HepG2 (cell line): ENCODE data around the gene RAD21L1. TPM values are rescaled to one million over a fixed set of nuclear protein-coding genes. Genes with fewer than 3 reads are reported as not detected.

Experiments
- ATAC-seq: fragments of 200-7000 bp; cut with Tn5 transposase; 3 replicates; pipeline ENCODE4 v1.9.1; 2020; ENCODE audit warnings: mild to moderate bottlenecking, moderate library complexity
- BruUV-seq: library from RNA; stranded (reverse); fragments of 400-500 nt; replicated peaks from 2 replicates; lab custom pipeline; 2021; lab: Mats Ljungman, UMichigan
- CTCF ChIA-PET: fragments of 300-600 bp; formaldehyde crosslinking; extraction: SDS; loops from one replicate; lab custom pipeline; 2021; ENCODE audit warnings: low total read pairs, inconsistent platforms, low intra/inter-chr PET ratio; lab: Yijun Ruan, JAX
- POLR2A ChIA-PET: fragments of 350-600 bp; sonication (Branson Sonifier 250); formaldehyde crosslinking; loops from one replicate; lab custom pipeline; 2020; ENCODE audit warnings: antibody characterized with exemption, inconsistent platforms; lab: Yijun Ruan, JAX
- DNase-seq: peaks from one replicate; pipeline ENCODE4 v3.0.0-alpha.2; 2015; ENCODE audit warnings: low spot score
- FAIRE-seq: peaks from 3 replicates; lab custom pipeline; 2011; peaks lifted over from hg19 to GRCh38; lab: Jason Lieb, UNC
- H2AFZ ChIP-seq: one replicate; pipeline ENCODE4 v1.6.1; 2011; ENCODE audit warnings: low read length, inconsistent platforms
- H3K27ac ChIP-seq: fragments of 300-600 bp; 3 replicates; pipeline ENCODE4 v1.8.0; 2011; ENCODE audit warnings: mixed run types, mild to moderate bottlenecking, mixed read lengths, low read length, inconsistent platforms; ENCODE audit not compliant: insufficient read depth; ENCODE audit errors: extremely low read length
- H3K27me3 ChIP-seq, 2 experiments: fragments of 200-600 bp in 1 of 2; 2 replicates in 1 of 2; 3 replicates in 1 of 2; pipeline versions ENCODE4 v1.6.0 to v1.8.0; 2011; ENCODE audit warnings: low read length in 2 of 2, mild to moderate bottlenecking in 2 of 2, moderate library complexity in 2 of 2, inconsistent platforms in 1 of 2; ENCODE audit not compliant: insufficient read depth in 2 of 2, control insufficient read depth in 1 of 2
- H3K36me3 ChIP-seq, 2 experiments: fragments of 200-600 bp in 1 of 2; replicated peaks in 1 of 2; 2 replicates in 1 of 2; 3 replicates in 1 of 2; pipeline versions ENCODE4 v1.5.1 to v1.8.0; 2011; ENCODE audit warnings: low read length in 2 of 2, inconsistent platforms in 1 of 2; ENCODE audit not compliant: insufficient read depth in 2 of 2, control insufficient read depth in 1 of 2
- H3K4me1 ChIP-seq: 2 replicates; pipeline ENCODE4 v1.5.1; 2012; ENCODE audit warnings: low read length, inconsistent platforms; ENCODE audit not compliant: insufficient read depth
- H3K4me2 ChIP-seq: 2 replicates; pipeline ENCODE4 v1.6.0; 2011; ENCODE audit warnings: low read depth, low read length, inconsistent platforms
- H3K4me3 ChIP-seq, 3 experiments: fragments of 200-600 bp in 1 of 3; sonication (generic), shearing (Covaris generic) in 1 of 3; replicated peaks in 1 of 3; 2 replicates each; pipeline ENCODE4 v1.5.1; 2011 to 2016; ENCODE audit warnings: low read length in 3 of 3, inconsistent platforms in 2 of 3, low read depth in 2 of 3, mild to moderate bottlenecking in 2 of 3, control low read depth in 1 of 3, mixed read lengths in 1 of 3; ENCODE audit not compliant: insufficient read depth in 1 of 3
- H3K79me2 ChIP-seq: one replicate; pipeline ENCODE4 v1.6.1; 2011; ENCODE audit warnings: low read length, inconsistent platforms; ENCODE audit not compliant: insufficient read depth
- H3K9ac ChIP-seq: 2 replicates; pipeline ENCODE4 v1.6.0; 2011; ENCODE audit warnings: mild to moderate bottlenecking, low read depth, low read length, inconsistent platforms; ENCODE audit not compliant: insufficient read depth
- H3K9me3 ChIP-seq: 2 replicates; pipeline ENCODE4 v1.5.1; 2012; ENCODE audit warnings: mild to moderate bottlenecking, low read length
- H4K20me1 ChIP-seq: 2 replicates; pipeline ENCODE4 v1.6.0; 2011; ENCODE audit warnings: inconsistent platforms, mild to moderate bottlenecking, low read length, moderate library complexity; ENCODE audit not compliant: insufficient read depth
- BORCS8-MEF2B ChIP-seq: sonication (generic); formaldehyde crosslinking; IDR thresholded peaks from 2 replicates; pipeline ENCODE4 v1.8.0; 2022; ENCODE audit warnings: mild to moderate bottlenecking, missing genetic modification reagents
- EP300 ChIP-seq, 3 experiments: sonication (generic) in 1 of 3; formaldehyde crosslinking in 1 of 3; IDR thresholded peaks; 2 replicates each; pipeline versions ENCODE4 v1.5.1 to v1.6.1; 2011 to 2020; ENCODE audit warnings: low read depth in 2 of 3, low read length in 2 of 3, borderline replicate concordance in 1 of 3, improper control_type of control experiment in 1 of 3, mild to moderate bottlenecking in 1 of 3, missing genetic modification reagents in 1 of 3, moderate library complexity in 1 of 3
- EZH2 ChIP-seq: conservative IDR thresholded peaks from 2 replicates; pipeline ENCODE4 v1.6.1; 2012; ENCODE audit warnings: mild to moderate bottlenecking, low read depth, low read length, moderate library complexity
- GABPA ChIP-seq, 2 experiments: IDR thresholded peaks; 2 replicates each; pipeline ENCODE4 v1.6.1; 2011 to 2016; ENCODE audit warnings: low read depth in 2 of 2, low read length in 1 of 2, missing biosample characterization in 1 of 2, missing genetic modification characterization in 1 of 2
- HNF4G ChIP-seq, 2 experiments: sonication (generic) in 1 of 2; formaldehyde crosslinking in 1 of 2; IDR thresholded peaks; 2 replicates each; pipeline versions ENCODE4 v1.4.0 to v1.6.1; 2011 to 2020; ENCODE audit warnings: borderline replicate concordance in 2 of 2, low read depth in 2 of 2, mild to moderate bottlenecking in 2 of 2, low read length in 1 of 2, missing genetic modification reagents in 1 of 2, moderate library complexity in 1 of 2
- JDP2 ChIP-seq: sonication (generic); formaldehyde crosslinking; IDR thresholded peaks from 2 replicates; pipeline ENCODE4 v1.8.1; 2022; ENCODE audit warnings: missing genetic modification reagents, borderline replicate concordance
- NFATC3 ChIP-seq: sonication (generic); formaldehyde crosslinking; IDR thresholded peaks from 2 replicates; pipeline ENCODE4 v1.5.1; 2020; ENCODE audit warnings: mild to moderate bottlenecking, missing genetic modification reagents
- PHF20 ChIP-seq: sonication (generic); formaldehyde crosslinking; IDR thresholded peaks from 2 replicates; pipeline ENCODE4 v1.5.0; 2020; ENCODE audit warnings: mild to moderate bottlenecking, missing genetic modification reagents
- RNF2 ChIP-seq: fragments of 450-650 bp; conservative IDR thresholded peaks from 2 replicates; pipeline ENCODE4 v1.6.1; 2016; ENCODE audit warnings: low read depth
- TARDBP ChIP-seq: sonication (generic); formaldehyde crosslinking; IDR thresholded peaks from 2 replicates; pipeline ENCODE4 v1.8.0; 2022; ENCODE audit warnings: mild to moderate bottlenecking, missing genetic modification reagents
- ZBTB37 ChIP-seq: sonication (generic); formaldehyde crosslinking; IDR thresholded peaks from 2 replicates; pipeline ENCODE4 v1.4.0; 2020; ENCODE audit warnings: mild to moderate bottlenecking, missing genetic modification reagents
- ZEB1 ChIP-seq: IDR thresholded peaks from 2 replicates; pipeline ENCODE4 v1.6.1; 2012; ENCODE audit warnings: mild to moderate bottlenecking, low read depth, inconsistent platforms; ENCODE audit not compliant: insufficient replicate concordance
- ZMYM2 ChIP-seq: sonication (generic); formaldehyde crosslinking; IDR thresholded peaks from 2 replicates; pipeline ENCODE4 v1.8.0; 2022; ENCODE audit warnings: mild to moderate bottlenecking, missing genetic modification reagents
- ZNF33A ChIP-seq: sonication (generic); formaldehyde crosslinking; IDR thresholded peaks from 2 replicates; pipeline ENCODE4 v1.5.1; 2020; ENCODE audit warnings: missing genetic modification reagents, mild to moderate bottlenecking, moderate library complexity, borderline replicate concordance
- ZNF367 ChIP-seq: sonication (generic); formaldehyde crosslinking; IDR thresholded peaks from 2 replicates; pipeline ENCODE4 v1.4.0; 2020; ENCODE audit warnings: missing genetic modification reagents, borderline replicate concordance
- ZNF414 ChIP-seq: sonication (generic); formaldehyde crosslinking; IDR thresholded peaks from 2 replicates; pipeline ENCODE4 v1.5.0; 2020; ENCODE audit warnings: missing genetic modification reagents
- ZNF530 ChIP-seq: sonication (generic); formaldehyde crosslinking; IDR thresholded peaks from 2 replicates; pipeline ENCODE4 v1.5.0; 2020; ENCODE audit warnings: low read depth, mild to moderate bottlenecking, missing genetic modification reagents
- ZSCAN29 ChIP-seq: sonication (generic); formaldehyde crosslinking; conservative IDR thresholded peaks from 2 replicates; pipeline ENCODE4 v1.4.0; 2020; ENCODE audit warnings: mild to moderate bottlenecking, missing genetic modification reagents
- WGBS: methylation state at CpG from one replicate; pipeline ENCODE4 v1.1.6; 2017; ENCODE audit warnings: low lambda C conversion rate; 5-methylcytosine and 5-hydroxymethylcytosine counted together
- in situ Hi-C: cut with HindIII; loops from 2 replicates; pipeline ENCODE4 v1.10.0; 2017; ENCODE audit warnings: low pct_unique_long_range_greater_than_20kb; ENCODE audit not compliant: extremely low pct_ligation_motif_present
- intact Hi-C: fragments of 100-400 bp; cut with micrococcal nuclease; formaldehyde crosslinking; loops from one replicate; pipeline ENCODE4 v1.10.0; 2022; ENCODE audit not compliant: unreplicated experiment
- polyA plus RNA-seq, 8 experiments: library from polyadenylated mRNA; depleted of rRNA in 3 of 8; stranded (reverse) in 7 of 8; unstranded in 1 of 8; fragments of >200 nt; fragmentation: Illumina TruSeq in 4 of 8; extraction: Trizol in 4 of 8; gene quantifications; 2 replicates each; pipeline versions ENCODE4 v1.2.1 to v1.2.3, GENCODE V29; 2011 to 2016; ENCODE audit warnings: low read depth in 4 of 8, missing spikeins in 1 of 8, mixed read lengths in 1 of 8; ENCODE audit not compliant: insufficient read depth in 1 of 8
- total RNA-seq, 5 experiments: library from RNA; depleted of rRNA; stranded (reverse); fragments of >200 nt; fragmentation: Illumina TruSeq; extraction: Trizol; gene quantifications; 2 replicates each; pipeline ENCODE4 v1.2.3, GENCODE V29; 2016; ENCODE audit warnings: low read depth in 1 of 5
- TF ChIP-seq, protein P1 (sequence below): sonication (generic); formaldehyde crosslinking; IDR thresholded peaks from 2 replicates; pipeline ENCODE4 v1.4.0; 2020; ENCODE audit warnings: low read depth, mild to moderate bottlenecking, missing genetic modification reagents

RAD21L1 gene
- total and polyA plus RNA-seq, 2 of the 13 experiments (the other 11 are each of a cell fraction or from before 2014, with no cell fraction given), result not detected

DNA sequence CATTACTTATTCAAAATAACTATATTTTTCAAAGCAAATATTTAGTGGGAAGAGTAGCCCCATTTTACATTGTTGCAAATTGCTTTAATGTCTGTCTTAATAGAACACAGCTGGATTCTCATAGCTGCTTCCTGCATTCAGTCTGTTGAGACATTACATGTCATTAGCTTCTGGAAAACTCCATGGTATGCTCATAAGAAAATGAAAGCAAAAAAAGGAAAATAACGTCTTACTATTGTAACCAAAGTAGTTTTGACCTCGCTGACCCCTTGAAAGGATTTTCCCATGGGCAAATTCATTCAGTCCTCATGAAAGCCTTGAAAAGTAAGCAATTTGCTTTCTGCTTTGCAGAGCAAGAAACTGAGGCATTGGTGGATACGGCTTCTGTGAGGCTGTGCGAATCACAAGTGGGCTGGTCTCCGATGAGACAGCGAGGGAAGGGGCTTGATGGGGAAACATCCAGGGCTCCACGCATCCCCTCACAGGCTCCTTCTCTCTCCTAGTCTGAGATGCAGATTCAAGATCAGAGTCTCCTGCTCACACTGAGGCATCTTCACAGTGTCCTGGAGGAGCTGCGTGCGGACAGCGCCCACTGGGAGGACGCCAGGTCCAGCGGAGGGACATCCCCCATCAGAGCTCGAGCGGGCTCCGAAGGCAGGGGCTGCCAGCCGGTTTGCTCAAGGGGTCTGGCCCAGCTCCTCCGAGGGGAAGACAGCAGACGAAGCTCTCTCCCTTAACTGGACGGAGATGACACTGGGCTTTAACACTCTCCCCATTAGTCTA, 19.3 kb upstream of the RAD21L1 start:
- FAIRE-seq (no peak), DNase-seq (no peak), ATAC-seq (no peak)
- POLR2A ChIA-PET, result no interaction called here
- H3K9me3 ChIP-seq, result no peaks in the 10 kb centered on the region
- no peaks in the 10 kb centered on the region for H3K79me2 ChIP-seq
- 46% methylated on average over 19 of the region's 19 CpGs for WGBS
- H3K4me3 ChIP-seq, result no peak overlapping the region
- H3K4me1 ChIP-seq, result no peaks in the 10 kb centered on the region
- H4K20me1 ChIP-seq, result no peaks in the 10 kb centered on the region
- no peak overlapping the region for H3K4me2 ChIP-seq
- no TSS peak for BruUV-seq
- in situ Hi-C loops (no loop called here), intact Hi-C loops (no loop called here)
- TF ChIP-seq GABPA (IDR thresholded peaks at IDR 0.05; ENCODE audit: low read depth, low read length) (no peak), GABPA (CRISPR knock-in tag; IDR thresholded peaks at IDR 0.05; ENCODE audit: low read depth) (no peak), ZNF33A (no peak), JDP2 (CRISPR knock-in tag) (no peak), RNF2 (no peak), TARDBP (no peak), ZNF414 (CRISPR knock-in tag) (no peak), NFATC3 (CRISPR knock-in tag) (no peak), ZMYM2 (CRISPR knock-in tag) (no peak), EZH2 (no peak), PHF20 (CRISPR knock-in tag) (no peak), EP300 (IDR thresholded peaks at IDR 0.05; ENCODE audit: low read depth in 2 of 2, low read length in 2 of 2) (no peak), EP300 (CRISPR knock-in tag; IDR thresholded peaks at IDR 0.05; ENCODE audit: borderline replicate concordance) (no peak), HNF4G (IDR thresholded peaks at IDR 0.05; ENCODE audit: borderline replicate concordance, low read depth, low read length) (no peak), HNF4G (CRISPR knock-in tag; IDR thresholded peaks at IDR 0.05; ENCODE audit: borderline replicate concordance, low read depth) (no peak), BORCS8-MEF2B (CRISPR knock-in tag) (no peak), ZSCAN29 (CRISPR knock-in tag) (no peak), ZEB1 (no peak), ZBTB37 (CRISPR knock-in tag) (no peak), ZNF367 (CRISPR knock-in tag) (no peak), ZNF530 (CRISPR knock-in tag) (no peak)
- TF ChIP-seq, protein P1, sequence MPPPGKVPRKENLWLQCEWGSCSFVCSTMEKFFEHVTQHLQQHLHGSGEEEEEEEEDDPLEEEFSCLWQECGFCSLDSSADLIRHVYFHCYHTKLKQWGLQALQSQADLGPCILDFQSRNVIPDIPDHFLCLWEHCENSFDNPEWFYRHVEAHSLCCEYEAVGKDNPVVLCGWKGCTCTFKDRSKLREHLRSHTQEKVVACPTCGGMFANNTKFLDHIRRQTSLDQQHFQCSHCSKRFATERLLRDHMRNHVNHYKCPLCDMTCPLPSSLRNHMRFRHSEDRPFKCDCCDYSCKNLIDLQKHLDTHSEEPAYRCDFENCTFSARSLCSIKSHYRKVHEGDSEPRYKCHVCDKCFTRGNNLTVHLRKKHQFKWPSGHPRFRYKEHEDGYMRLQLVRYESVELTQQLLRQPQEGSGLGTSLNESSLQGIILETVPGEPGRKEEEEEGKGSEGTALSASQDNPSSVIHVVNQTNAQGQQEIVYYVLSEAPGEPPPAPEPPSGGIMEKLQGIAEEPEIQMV, result no peak
- H3K36me3 ChIP-seq, result no peaks in the 10 kb centered on the region
- no peak overlapping the region for H3K9ac ChIP-seq
- H2AFZ ChIP-seq, result no peak overlapping the region
- H3K27me3 ChIP-seq, result peaks cover 1 to 36% of the 10 kb centered on the region in 2 experiments; a peak in 3 of 5 replicates
- no peak overlapping the region for H3K27ac ChIP-seq
- CTCF ChIA-PET, result no interaction called here
